Loucy (cell line): ENCODE results near the gene SCIN.

Experiments used
- CTCF ChIP-seq: fragments of 200-600 bp; sonication (generic); conservative IDR thresholded peaks from 2 replicates; pipeline ENCODE4 v1.5.1; 2014; ENCODE audit warnings: mild to moderate bottlenecking, antibody characterized with exemption, low read length
- EZH2phosphoT487 ChIP-seq: fragments of 200-600 bp; IDR thresholded peaks from 2 replicates; pipeline ENCODE4 v1.6.1; 2018; ENCODE audit warnings: antibody characterized with exemption, mild to moderate bottlenecking, moderate library complexity, borderline replicate concordance

- TF ChIP-seq CTCF, result no peak
- TF ChIP-seq EZH2phosphoT487, result no peak
Observed at GRCh38 chr7:12637328-12637727, 66.8 kb downstream of the SCIN start.
